ENCODE data around the gene UTF1. TPM values are rescaled to one million over a fixed set of nuclear protein-coding genes. Genes with fewer than 3 reads are reported as not detected.

Gene UTF1
- polyA plus RNA-seq, 1 donor from 2014 or later, result not detected

DNA sequence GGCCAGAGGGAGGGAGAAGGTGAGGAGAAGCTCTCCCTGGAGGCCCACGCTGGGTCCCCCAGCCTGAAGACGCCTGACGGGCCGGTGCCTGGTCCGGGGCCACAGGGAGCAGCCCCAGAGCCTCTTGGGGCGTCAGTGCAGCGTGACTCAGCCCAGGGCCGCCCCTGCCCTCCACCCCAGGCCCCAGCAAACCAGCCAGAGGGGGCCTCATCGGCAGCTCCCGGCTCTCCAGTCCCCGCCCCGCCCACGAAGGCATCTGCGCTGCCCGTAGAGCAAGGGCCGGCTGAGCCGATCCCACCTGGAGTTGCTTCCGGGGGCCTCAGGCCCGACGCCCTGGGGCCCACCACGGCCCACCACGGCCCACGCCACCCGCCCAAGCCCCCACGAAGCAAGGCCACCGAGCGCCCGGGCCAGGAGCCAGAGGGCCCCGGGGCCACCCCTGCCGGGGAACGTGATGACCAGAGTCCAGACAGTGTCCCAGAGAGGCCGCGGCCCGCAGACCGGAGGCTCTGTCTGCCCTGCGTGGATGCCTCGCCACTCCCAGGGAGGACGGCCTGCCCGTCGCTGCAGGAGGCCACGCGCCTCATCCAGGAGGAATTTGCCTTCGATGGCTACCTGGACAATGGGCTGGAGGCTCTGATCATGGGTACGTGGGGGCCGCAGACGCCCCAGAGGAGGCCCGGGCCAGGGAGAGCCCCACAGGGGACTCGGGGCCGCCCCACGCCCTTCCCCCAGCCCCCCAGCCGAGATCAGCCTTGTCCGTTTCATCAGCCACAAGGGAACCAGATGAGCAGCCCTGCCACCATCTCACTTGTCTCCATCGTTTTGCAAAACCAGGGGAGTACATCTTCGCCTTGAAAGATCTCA, 31.2 kb upstream of the UTF1 start:
- Histone ChIP-seq H3K36me3 (ENCODE audit: insufficient read depth, low read length) (no peaks in the 10 kb centered on the region), H3K27ac (ENCODE audit: low read length) (no peak overlapping the region), H3K9me2 (ENCODE audit: insufficient read depth, low read length) (no peaks in the 10 kb centered on the region), H2AFZ (ENCODE audit: low read depth, low read length) (no peak overlapping the region), H4K20me1 (ENCODE audit: insufficient read depth) (no peaks in the 10 kb centered on the region), H3K27me3 (ENCODE audit: insufficient read depth, low read depth, low read length) (no peaks in the 10 kb centered on the region), H3K9ac (ENCODE audit: low read length) (no peak overlapping the region), H3K9me3 (ENCODE audit: low read length) (no peaks in the 10 kb centered on the region), H3F3A (ENCODE audit: insufficient read depth, low read length, poor library complexity, severe bottlenecking) (no peaks in the 10 kb centered on the region), H3K4me3 (ENCODE audit: low read length) (no peak overlapping the region), H3K4me2 (ENCODE audit: low read length) (no peak overlapping the region), H3K79me2 (replicated peaks; ENCODE audit: insufficient read depth, low read length) (no peaks in the 10 kb centered on the region)
- TF ChIP-seq, protein P1, sequence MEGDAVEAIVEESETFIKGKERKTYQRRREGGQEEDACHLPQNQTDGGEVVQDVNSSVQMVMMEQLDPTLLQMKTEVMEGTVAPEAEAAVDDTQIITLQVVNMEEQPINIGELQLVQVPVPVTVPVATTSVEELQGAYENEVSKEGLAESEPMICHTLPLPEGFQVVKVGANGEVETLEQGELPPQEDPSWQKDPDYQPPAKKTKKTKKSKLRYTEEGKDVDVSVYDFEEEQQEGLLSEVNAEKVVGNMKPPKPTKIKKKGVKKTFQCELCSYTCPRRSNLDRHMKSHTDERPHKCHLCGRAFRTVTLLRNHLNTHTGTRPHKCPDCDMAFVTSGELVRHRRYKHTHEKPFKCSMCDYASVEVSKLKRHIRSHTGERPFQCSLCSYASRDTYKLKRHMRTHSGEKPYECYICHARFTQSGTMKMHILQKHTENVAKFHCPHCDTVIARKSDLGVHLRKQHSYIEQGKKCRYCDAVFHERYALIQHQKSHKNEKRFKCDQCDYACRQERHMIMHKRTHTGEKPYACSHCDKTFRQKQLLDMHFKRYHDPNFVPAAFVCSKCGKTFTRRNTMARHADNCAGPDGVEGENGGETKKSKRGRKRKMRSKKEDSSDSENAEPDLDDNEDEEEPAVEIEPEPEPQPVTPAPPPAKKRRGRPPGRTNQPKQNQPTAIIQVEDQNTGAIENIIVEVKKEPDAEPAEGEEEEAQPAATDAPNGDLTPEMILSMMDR (IDR thresholded peaks at IDR 0.05; ENCODE audit: poor library complexity, severe bottlenecking), result no peak
- TF ChIP-seq TAF1 (IDR thresholded peaks at IDR 0.05; ENCODE audit: low read depth), result no peak

DNA sequence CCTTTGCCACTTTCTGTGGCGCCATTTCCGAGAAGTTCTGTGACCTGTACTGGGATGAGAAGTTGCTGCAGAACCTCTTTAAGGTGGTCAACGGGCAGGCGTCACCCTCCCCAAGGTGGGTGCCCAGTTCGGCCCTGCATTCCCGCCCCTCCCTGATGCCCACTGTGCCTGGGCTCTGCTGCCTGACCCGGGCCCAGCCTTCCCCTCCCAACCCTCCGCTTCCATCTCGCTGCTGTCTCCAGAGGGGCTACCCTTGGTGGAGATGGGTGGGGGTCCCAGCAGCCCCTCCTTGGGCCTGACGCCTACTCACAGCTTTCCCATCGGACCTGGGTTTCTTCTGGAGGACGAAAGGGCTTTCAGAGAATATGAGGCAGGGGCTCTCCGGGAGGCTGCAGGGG, 30.5 kb upstream of the UTF1 start:
- TF ChIP-seq POLR2AphosphoS5 (IDR thresholded peaks at IDR 0.05) (no peak), SMC3 (conservative IDR thresholded peaks at IDR 0.05; ENCODE audit: poor library complexity) (no peak), EZH2 (IDR thresholded peaks at IDR 0.05; ENCODE audit: borderline replicate concordance, insufficient read depth, low read length, poor library complexity, severe bottlenecking) (no peak), TAF1 (IDR thresholded peaks at IDR 0.05; ENCODE audit: low read depth) (no peak)
- Histone ChIP-seq H3K27ac (ENCODE audit: low read length) (no peak overlapping the region), H3K27me3 (ENCODE audit: insufficient read depth, low read depth, low read length) (no peaks in the 10 kb centered on the region), H3K4me3 (ENCODE audit: low read length) (no peak overlapping the region), H3K9me3 (ENCODE audit: low read length) (no peaks in the 10 kb centered on the region), H3K9ac (ENCODE audit: low read length) (no peak overlapping the region), H3K36me3 (ENCODE audit: insufficient read depth, low read length) (no peaks in the 10 kb centered on the region), H3K79me2 (replicated peaks; ENCODE audit: insufficient read depth, low read length) (no peaks in the 10 kb centered on the region), H3F3A (ENCODE audit: insufficient read depth, low read length, poor library complexity, severe bottlenecking) (no peaks in the 10 kb centered on the region), H4K20me1 (ENCODE audit: insufficient read depth) (no peaks in the 10 kb centered on the region), H3K4me2 (ENCODE audit: low read length) (no peak overlapping the region), H2AFZ (ENCODE audit: low read depth, low read length) (no peak overlapping the region), H3K9me2 (ENCODE audit: insufficient read depth, low read length) (no peaks in the 10 kb centered on the region)

DNA sequence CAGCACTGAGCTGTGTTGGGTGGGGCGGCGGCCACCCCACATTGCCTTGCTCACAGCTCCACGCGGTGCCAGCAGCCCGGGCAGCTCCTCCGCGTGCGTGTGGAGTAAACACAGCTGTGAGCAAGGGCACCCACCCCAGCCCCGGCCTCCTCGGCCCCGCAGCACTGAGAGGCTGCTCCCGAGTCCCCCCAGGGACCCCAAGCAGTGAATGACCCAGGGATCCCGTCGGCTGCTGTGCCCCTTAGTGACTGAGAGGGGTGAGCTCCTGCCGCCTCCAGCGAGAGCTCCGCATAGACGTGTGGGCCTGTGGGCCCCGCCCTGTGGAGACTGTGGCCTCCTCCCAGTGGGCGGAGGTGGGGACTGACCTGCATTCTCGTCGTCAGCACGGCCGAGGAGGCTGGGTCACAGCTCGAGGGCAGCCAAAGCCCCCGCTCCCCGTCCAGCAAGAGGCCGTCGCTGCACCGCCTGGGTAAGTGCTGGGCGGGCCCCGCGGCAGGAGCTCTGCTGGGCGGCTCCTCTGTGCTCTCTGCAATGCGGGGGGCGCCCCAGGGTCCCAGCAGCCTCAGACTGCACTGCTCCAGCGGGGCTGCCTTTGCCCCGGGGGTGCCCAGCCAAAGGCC, 29.9 kb upstream of the UTF1 start:
- H4K20me1 ChIP-seq (ENCODE audit: insufficient read depth), result no peaks in the 10 kb centered on the region
- no peak overlapping the region for H3K27ac ChIP-seq (ENCODE audit: low read length)
- no peak overlapping the region for H3K4me2 ChIP-seq (ENCODE audit: low read length)
- H3K4me3 ChIP-seq (ENCODE audit: low read length), result no peak overlapping the region
- H2AFZ ChIP-seq (ENCODE audit: low read depth, low read length), result no peak overlapping the region
- no peaks in the 10 kb centered on the region for H3F3A ChIP-seq (ENCODE audit: insufficient read depth, low read length, poor library complexity, severe bottlenecking)
- H3K9ac ChIP-seq (ENCODE audit: low read length), result no peak overlapping the region
- no peaks in the 10 kb centered on the region for H3K79me2 ChIP-seq (replicated peaks; ENCODE audit: insufficient read depth, low read length)
- no peaks in the 10 kb centered on the region for H3K36me3 ChIP-seq (ENCODE audit: insufficient read depth, low read length)
- H3K27me3 ChIP-seq (ENCODE audit: insufficient read depth, low read depth, low read length), result no peaks in the 10 kb centered on the region
- H3K9me3 ChIP-seq (ENCODE audit: low read length), result no peaks in the 10 kb centered on the region
- TF ChIP-seq, protein P2, sequence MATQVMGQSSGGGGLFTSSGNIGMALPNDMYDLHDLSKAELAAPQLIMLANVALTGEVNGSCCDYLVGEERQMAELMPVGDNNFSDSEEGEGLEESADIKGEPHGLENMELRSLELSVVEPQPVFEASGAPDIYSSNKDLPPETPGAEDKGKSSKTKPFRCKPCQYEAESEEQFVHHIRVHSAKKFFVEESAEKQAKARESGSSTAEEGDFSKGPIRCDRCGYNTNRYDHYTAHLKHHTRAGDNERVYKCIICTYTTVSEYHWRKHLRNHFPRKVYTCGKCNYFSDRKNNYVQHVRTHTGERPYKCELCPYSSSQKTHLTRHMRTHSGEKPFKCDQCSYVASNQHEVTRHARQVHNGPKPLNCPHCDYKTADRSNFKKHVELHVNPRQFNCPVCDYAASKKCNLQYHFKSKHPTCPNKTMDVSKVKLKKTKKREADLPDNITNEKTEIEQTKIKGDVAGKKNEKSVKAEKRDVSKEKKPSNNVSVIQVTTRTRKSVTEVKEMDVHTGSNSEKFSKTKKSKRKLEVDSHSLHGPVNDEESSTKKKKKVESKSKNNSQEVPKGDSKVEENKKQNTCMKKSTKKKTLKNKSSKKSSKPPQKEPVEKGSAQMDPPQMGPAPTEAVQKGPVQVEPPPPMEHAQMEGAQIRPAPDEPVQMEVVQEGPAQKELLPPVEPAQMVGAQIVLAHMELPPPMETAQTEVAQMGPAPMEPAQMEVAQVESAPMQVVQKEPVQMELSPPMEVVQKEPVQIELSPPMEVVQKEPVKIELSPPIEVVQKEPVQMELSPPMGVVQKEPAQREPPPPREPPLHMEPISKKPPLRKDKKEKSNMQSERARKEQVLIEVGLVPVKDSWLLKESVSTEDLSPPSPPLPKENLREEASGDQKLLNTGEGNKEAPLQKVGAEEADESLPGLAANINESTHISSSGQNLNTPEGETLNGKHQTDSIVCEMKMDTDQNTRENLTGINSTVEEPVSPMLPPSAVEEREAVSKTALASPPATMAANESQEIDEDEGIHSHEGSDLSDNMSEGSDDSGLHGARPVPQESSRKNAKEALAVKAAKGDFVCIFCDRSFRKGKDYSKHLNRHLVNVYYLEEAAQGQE (IDR thresholded peaks at IDR 0.05; ENCODE audit: borderline replicate concordance), result no peak
- TF ChIP-seq SMC3 (conservative IDR thresholded peaks at IDR 0.05; ENCODE audit: poor library complexity), result no peak
- H3K9me2 ChIP-seq (ENCODE audit: insufficient read depth, low read length), result no peaks in the 10 kb centered on the region
